Ovary (tissue), 9 donors: ENCODE results near the gene SPDEF. TPM values are rescaled to one million over a fixed set of nuclear protein-coding genes. Genes with fewer than 3 reads are reported as not detected.

ENCODE experiments used
- DNase-seq, 5 donors: peaks; one replicate each; pipeline ENCODE4 v3.0.0-alpha.2; 2019 to 2020
- H3K27ac ChIP-seq, 2 donors: fragments of 200-600 bp; one replicate each; pipeline versions ENCODE4 v1.5.1 to v1.8.0; 2019 to 2022
- H3K27me3 ChIP-seq: fragments of 200-600 bp; one replicate; pipeline ENCODE4 v1.8.0; 2022
- H3K36me3 ChIP-seq: fragments of 200-600 bp; sonication (generic); one replicate; pipeline ENCODE4 v1.5.1; 2019
- H3K4me1 ChIP-seq: one replicate; pipeline ENCODE4 v1.8.1; 2013; ENCODE audit warnings: mild to moderate bottlenecking, moderate library complexity; ENCODE audit not compliant: insufficient read depth
- H3K4me3 ChIP-seq: fragments of 200-600 bp; sonication (generic); one replicate; pipeline ENCODE4 v1.5.1; 2017
- H3K9me3 ChIP-seq, 2 donors: fragments of 200-600 bp in 1 of 2; sonication (generic) in 1 of 2; one replicate each; pipeline versions ENCODE4 v1.5.1 to v1.8.1; 2013 to 2019; ENCODE audit warnings: mild to moderate bottlenecking in 1 of 2, moderate library complexity in 1 of 2
- CTCF ChIP-seq, 3 donors: fragments of 450-650 bp in 2 of 3; fragments of 200-600 bp in 1 of 3; IDR thresholded peaks; one replicate each; pipeline versions ENCODE4 v1.5.1 to v1.8.0; 2016 to 2022; ENCODE audit warnings: antibody characterized with exemption in 3 of 3, mild to moderate bottlenecking in 1 of 3
- EP300 ChIP-seq: sonication (generic); formaldehyde crosslinking; IDR thresholded peaks from one replicate; pipeline ENCODE4 v1.6.1; 2017; ENCODE audit warnings: antibody characterized with exemption
- POLR2A ChIP-seq: fragments of 450-650 bp; IDR thresholded peaks from one replicate; pipeline ENCODE4 v1.6.1; 2017; ENCODE audit warnings: antibody characterized with exemption, mild to moderate bottlenecking, moderate library complexity
- WGBS, 3 donors: extraction: QIAGEN DNeasy Blood & Tissue Kit in 1 of 3; methylation state at CpG; one replicate each; pipeline versions ENCODE4 v1.1.5 to v1.1.7; 2013 to 2017; 5-methylcytosine and 5-hydroxymethylcytosine counted together
- intact Hi-C, 4 donors: fragments of 100-400 bp; cut with DNase I; formaldehyde crosslinking; loops; one replicate each; pipeline versions ENCODE4 v1.11.0 to v1.15.1; 2022 to 2023
- polyA plus RNA-seq, 2 donors: library from polyadenylated mRNA; stranded (reverse); fragments of 200-250 nt in 1 of 2; fragments of 350-450 nt in 1 of 2; fragmentation: Illumina TruSeq in 1 of 2; extraction: RNeasy Lipid Tissue Mini Kit (QIAGEN cat#74804) in 1 of 2; gene quantifications; one replicate each; pipeline ENCODE4 v1.2.3, GENCODE V29; 2013 to 2014
- total RNA-seq, 7 donors: library from RNA; depleted of rRNA in 2 of 7; stranded (reverse); fragments of >200 nt in 2 of 7; fragmentation: NEBNext Ultra II Directional in 3 of 7; extraction: Animal tissue kit (Norgen Biotek cat#: 25700) in 3 of 7; gene quantifications; one replicate each; pipeline versions ENCODE4 v1.1.0 to v1.2.4, GENCODE V29; 2016 to 2023
- donor health status: DM: no; HTN: no; CAD: no; lungs with moderate emphysema.
- donor health status: DM: no; HTN: no; CAD: no.
- donor health status: Bipolar disorder and iron deficiency.
- donor health status: DM: yes; HTN: yes; CAD: no.
- donor health status: DM: no; HTN: no; CAD: no.
- donor health status: DM: yes; HTN: yes; CAD: no.

SPDEF gene
- total and polyA plus RNA-seq, 9 donors = 0.11 to 1.6 (median 0.56) TPM; not detected in 3

DNA sequence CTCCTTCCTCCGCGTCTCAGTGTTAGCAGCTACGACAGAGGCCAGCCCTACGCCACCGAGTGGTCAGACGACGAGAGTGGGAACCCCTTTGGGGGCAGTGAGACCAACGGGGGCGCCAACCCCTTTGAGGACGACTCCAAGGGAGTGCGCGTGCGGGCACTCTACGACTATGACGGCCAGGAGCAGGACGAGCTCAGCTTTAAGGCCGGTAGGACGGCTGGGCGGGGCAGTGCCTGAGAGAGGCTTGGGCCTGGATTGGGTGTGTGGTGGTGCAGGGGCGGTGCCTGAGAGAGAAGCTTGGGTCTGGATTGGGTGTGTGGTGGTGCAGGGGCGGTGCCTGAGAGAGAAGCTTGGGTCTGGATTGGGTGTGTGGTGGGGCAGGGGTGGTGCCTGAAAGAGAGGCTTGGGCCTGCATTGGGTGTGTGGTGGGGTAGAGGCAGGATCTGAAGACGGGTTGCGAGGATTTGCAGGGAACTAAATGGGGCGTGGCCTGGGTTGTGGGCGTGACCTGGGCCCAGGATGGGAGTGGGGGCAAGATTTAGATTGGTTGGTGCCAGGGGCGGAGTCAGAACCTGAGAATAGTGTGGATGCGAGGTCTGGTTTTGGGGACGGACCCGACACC is 24.4 kb downstream of the SPDEF start:
- Histone ChIP-seq H3K27ac (no peak overlapping the region), H3K36me3 (no peaks in the 10 kb centered on the region), H3K4me3 (no peak overlapping the region), H3K27me3 (no peaks in the 10 kb centered on the region), H3K4me1 (no peaks in the 10 kb centered on the region), H3K9me3 (no peaks in the 10 kb centered on the region)
- intact Hi-C loops = loop anchor here in 2 of 4 donors (5.0 kb wide), 2 partner anchors 71 to 76 kb away; no protein-coding TSS in a partner anchor
- TF ChIP-seq EP300 = no peak
- peak in 1 of 3 donors; percentile 8 for TF ChIP-seq CTCF (IDR thresholded peaks at IDR 0.05)
- no peak for TF ChIP-seq POLR2A
- peak; percentile 73 to 90 (median 86) for DNase-seq
- 66 to 87% (median 71%) methylated on average over 29 of the region's 29 CpGs for WGBS, 3 donors

DNA sequence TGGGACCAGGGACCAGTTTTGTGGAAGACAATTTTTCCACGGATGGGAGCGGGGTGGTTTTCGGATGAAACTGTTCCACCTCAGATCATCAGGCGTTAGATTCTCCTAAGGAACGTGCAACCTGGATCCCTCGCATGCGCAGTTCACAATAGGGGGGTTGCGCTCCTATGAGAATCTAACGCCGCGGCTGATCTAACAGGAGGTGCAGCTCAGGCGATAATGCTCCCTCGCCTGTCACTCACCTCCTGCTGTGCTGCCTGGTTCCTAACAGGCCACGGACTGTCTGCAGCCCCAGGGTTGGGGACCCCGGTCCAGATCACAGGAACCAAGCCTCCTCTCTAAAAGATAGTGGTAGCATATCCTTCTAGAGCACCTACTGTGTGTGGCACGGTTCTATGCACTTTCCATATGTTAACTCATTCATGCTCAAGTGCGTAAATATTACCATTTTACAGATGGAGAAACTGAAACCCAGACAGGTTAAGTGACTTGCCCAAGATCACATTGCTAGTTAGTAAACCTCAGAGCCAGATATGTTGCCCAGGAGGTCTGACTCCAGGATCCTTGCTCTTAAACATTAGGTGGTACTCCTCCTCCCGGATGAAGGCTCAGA is 25.3 kb downstream of the SPDEF start:
- 90 to 94% (median 93%) methylated on average over 18 of the region's 18 CpGs for WGBS, 3 donors
- intact Hi-C loops = loop anchor here in 2 of 4 donors (5.0 kb wide), 2 partner anchors 71 to 76 kb away; no protein-coding TSS in a partner anchor

GRCh38 chr6:34529665-34530327 is 26.3 kb downstream of the SPDEF start:
- TF ChIP-seq CTCF (IDR thresholded peaks at IDR 0.05) (no peak), EP300 (no peak), POLR2A (no peak)
- DNase-seq = no peak
- Histone ChIP-seq H3K27me3 (no peaks in the 10 kb centered on the region), H3K9me3 (no peaks in the 10 kb centered on the region), H3K36me3 (no peaks in the 10 kb centered on the region), H3K4me1 (no peaks in the 10 kb centered on the region), H3K27ac (no peak overlapping the region), H3K4me3 (no peak overlapping the region)
- WGBS, 3 donors = 59 to 73% (median 60%) methylated on average over 10 of the region's 10 CpGs
- intact Hi-C loops = loop anchor here (5.0 kb wide), 2 partner anchors 73 to 78 kb away; no protein-coding TSS in a partner anchor

More for the DNA sequence above, 25.3 kb downstream of the SPDEF start:
- Histone ChIP-seq H3K36me3 (no peaks in the 10 kb centered on the region), H3K4me3 (no peak overlapping the region), H3K27me3 (no peaks in the 10 kb centered on the region), H3K4me1 (no peaks in the 10 kb centered on the region), H3K27ac (no peak overlapping the region), H3K9me3 (no peaks in the 10 kb centered on the region)
- no peak for TF ChIP-seq CTCF (IDR thresholded peaks at IDR 0.05)
- TF ChIP-seq EP300 = no peak
- TF ChIP-seq POLR2A = no peak
- no peak for DNase-seq

- no peak for DNase-seq
- Histone ChIP-seq H3K4me3 (no peak overlapping the region), H3K9me3 (no peaks in the 10 kb centered on the region), H3K4me1 (no peaks in the 10 kb centered on the region), H3K27ac (no peak overlapping the region), H3K27me3 (no peaks in the 10 kb centered on the region), H3K36me3 (no peaks in the 10 kb centered on the region)
- intact Hi-C loops = loop anchor here in 2 of 4 donors (5.0 kb wide), 1 partner anchor 78 kb away; no protein-coding TSS in a partner anchor
- TF ChIP-seq CTCF (IDR thresholded peaks at IDR 0.05) = no peak
- 92 to 95% (median 92%) methylated on average over 8 of the region's 8 CpGs for WGBS, 3 donors
These were observed 27.0 kb downstream of the SPDEF start for GRCh38 chr6:34528996-34529664.
